ENCODE data around the gene TUBG2.

Gene TUBG2

DNA sequence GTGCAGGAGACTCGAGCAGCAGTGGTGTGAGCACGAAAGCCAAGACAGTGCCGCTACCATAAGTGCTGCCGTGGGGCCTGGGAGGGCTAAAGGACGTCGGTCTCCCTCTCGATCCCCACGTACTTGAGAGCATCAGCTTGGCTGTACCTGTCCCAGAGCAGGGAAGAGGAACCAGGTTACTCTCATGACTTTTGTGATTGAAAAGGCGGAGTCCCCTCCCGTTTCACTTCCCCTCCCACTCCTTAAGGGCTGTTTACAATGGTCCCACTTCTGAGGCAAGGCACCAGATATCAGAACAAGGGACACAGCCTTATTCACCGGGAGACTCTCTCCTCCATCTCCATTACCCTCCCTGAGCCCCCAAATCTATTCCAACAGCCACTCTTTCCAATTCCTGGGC, 43.4 kb downstream of the TUBG2 start:
- no peak overlapping the region for H3K4me3 ChIP-seq (ENCODE audit: low read depth, low read length)
- peak; percentile 44 for DNase-seq (ENCODE audit: low read depth)
- TF ChIP-seq CTCF (IDR thresholded peaks at IDR 0.05; ENCODE audit: insufficient read depth, low read depth, low read length, missing control alignments), result no peak

DNA sequence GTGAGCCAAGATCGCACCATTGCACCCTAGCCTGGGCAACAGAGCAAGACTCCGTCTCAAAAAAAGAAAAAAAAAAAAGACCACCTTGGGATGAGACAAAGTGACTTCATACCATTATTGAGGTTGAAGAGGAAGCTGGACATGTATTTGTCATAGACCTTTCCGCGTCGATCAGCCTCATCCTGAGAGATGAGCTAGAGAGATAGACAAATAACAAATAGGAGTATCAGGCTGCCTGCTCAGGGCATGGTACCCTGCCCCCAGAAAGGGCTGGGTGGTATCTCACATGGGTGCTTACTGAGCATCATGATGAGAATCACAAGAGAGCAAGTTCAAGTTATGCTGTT, 45.4 kb downstream of the TUBG2 start:
- TF ChIP-seq CTCF (IDR thresholded peaks at IDR 0.05; ENCODE audit: insufficient read depth, low read depth, low read length, missing control alignments), result no peak
- DNase-seq (ENCODE audit: low read depth), result no peak
- no peak overlapping the region for H3K4me3 ChIP-seq (ENCODE audit: low read depth, low read length)

GRCh38 chr17:42704837-42705494, 45.9 kb downstream of the TUBG2 start:
- H3K4me3 ChIP-seq (ENCODE audit: low read depth, low read length), result no peak overlapping the region
- no peak for TF ChIP-seq CTCF (IDR thresholded peaks at IDR 0.05; ENCODE audit: insufficient read depth, low read depth, low read length, missing control alignments)
- peak; percentile 97 for DNase-seq (ENCODE audit: low read depth)

GRCh38 chr17:42706732-42707131, 47.6 kb downstream of the TUBG2 start:
- no peak overlapping the region for H3K4me3 ChIP-seq (ENCODE audit: low read depth, low read length)
- TF ChIP-seq CTCF (IDR thresholded peaks at IDR 0.05; ENCODE audit: insufficient read depth, low read depth, low read length, missing control alignments), result no peak
- peak; percentile 62 for DNase-seq (ENCODE audit: low read depth)

- TF ChIP-seq CTCF (IDR thresholded peaks at IDR 0.05; ENCODE audit: insufficient read depth, low read depth, low read length, missing control alignments), result no peak
- no peak overlapping the region for H3K4me3 ChIP-seq (ENCODE audit: low read depth, low read length)
- DNase-seq (ENCODE audit: low read depth), result no peak
Measured at GRCh38 chr17:42708588-42708987, 49.5 kb downstream of the TUBG2 start.

DNA sequence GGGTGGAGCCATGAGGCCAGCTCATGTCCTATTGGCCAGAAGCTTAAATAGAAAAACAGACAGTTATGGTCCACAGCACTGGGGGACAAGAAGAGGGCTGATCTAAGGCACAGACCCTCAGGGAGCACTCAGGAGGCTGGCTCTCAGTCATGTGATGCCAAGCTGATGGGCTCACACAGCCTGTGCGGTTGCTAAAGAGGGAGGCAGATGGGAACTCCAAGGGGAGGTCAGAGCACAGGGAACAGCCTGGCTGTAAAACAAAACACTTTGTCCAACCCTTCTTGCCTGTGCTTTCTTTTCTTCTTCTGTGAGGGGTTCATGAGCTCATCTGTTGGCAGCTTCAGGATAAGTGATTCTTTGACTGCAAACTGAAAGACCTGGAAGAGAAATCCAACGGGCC, 50.5 kb downstream of the TUBG2 start:
- no peak for TF ChIP-seq CTCF (IDR thresholded peaks at IDR 0.05; ENCODE audit: insufficient read depth, low read depth, low read length, missing control alignments)
- DNase-seq (ENCODE audit: low read depth), result no peak
- H3K4me3 ChIP-seq (ENCODE audit: low read depth, low read length), result no peak overlapping the region

Data from GM12865 (cell line).